Right atrium auricular region (tissue), 2 donors: Measurements from ENCODE around the gene SLC25A13. TPM values are rescaled to one million over a fixed set of nuclear protein-coding genes. Genes with fewer than 3 reads are reported as not detected.

Experiments
- DNase-seq: peaks from one replicate; pipeline ENCODE4 v3.0.0-alpha.2; 2019; ENCODE audit warnings: low spot score
- H3K27ac ChIP-seq, 2 donors: fragments of 200-600 bp; sonication (generic); 1 replicate in 1 of 2; 2 replicates in 1 of 2; pipeline ENCODE4 v1.5.1; 2016 to 2019
- H3K27me3 ChIP-seq, 2 donors: fragments of 200-600 bp; sonication (generic); one replicate each; pipeline versions ENCODE4 v1.5.1 to v1.6.0; 2017 to 2019
- H3K36me3 ChIP-seq: fragments of 200-600 bp; sonication (generic); one replicate; pipeline ENCODE4 v1.5.1; 2016
- H3K4me1 ChIP-seq, 2 donors: fragments of 200-600 bp; sonication (generic); one replicate each; pipeline versions ENCODE4 v1.5.1 to v1.6.0; 2017 to 2019
- H3K4me3 ChIP-seq, 2 donors: fragments of 200-600 bp; sonication (generic); 1 replicate in 1 of 2; 2 replicates in 1 of 2; pipeline ENCODE4 v1.5.1; 2017 to 2019; ENCODE audit warnings: mild to moderate bottlenecking in 1 of 2, moderate library complexity in 1 of 2
- H3K9me3 ChIP-seq, 2 donors: fragments of 200-600 bp; sonication (generic); one replicate each; pipeline ENCODE4 v1.5.1; 2019
- total RNA-seq, 2 donors: library from RNA; depleted of rRNA; stranded (reverse); fragments of >200 nt; gene quantifications; one replicate each; pipeline ENCODE4 v1.1.0, GENCODE V29; 2016
- TF ChIP-seq, protein P1 (sequence below), 2 donors: fragments of 200-600 bp; sonication (generic); IDR thresholded peaks; one replicate each; pipeline ENCODE4 v1.5.1; 2019; ENCODE audit warnings: antibody characterized with exemption in 2 of 2

SLC25A13 gene
- total RNA-seq, 2 donors from 2014 or later, result 8.1 to 11.0 TPM

DNA sequence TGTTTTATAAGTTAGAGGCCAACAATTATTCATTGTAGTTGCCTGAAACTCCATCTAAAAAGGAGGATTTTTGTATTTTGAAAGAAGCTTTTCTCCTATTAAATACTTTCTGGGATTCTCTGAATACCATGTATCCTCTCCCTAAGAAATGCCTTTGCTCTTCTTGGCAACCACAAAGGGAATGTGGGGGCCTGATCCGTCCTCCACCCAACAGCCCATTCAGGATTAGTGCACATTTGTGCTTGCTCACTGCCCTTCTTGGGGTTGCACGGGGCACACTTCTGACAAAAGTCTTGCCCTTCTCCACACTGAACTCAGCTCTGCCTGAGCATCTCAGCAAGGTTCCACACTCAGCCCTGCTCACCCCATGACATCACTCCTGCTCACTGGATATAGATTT, 194.2 kb downstream of the SLC25A13 start:
- TF ChIP-seq, protein P1, sequence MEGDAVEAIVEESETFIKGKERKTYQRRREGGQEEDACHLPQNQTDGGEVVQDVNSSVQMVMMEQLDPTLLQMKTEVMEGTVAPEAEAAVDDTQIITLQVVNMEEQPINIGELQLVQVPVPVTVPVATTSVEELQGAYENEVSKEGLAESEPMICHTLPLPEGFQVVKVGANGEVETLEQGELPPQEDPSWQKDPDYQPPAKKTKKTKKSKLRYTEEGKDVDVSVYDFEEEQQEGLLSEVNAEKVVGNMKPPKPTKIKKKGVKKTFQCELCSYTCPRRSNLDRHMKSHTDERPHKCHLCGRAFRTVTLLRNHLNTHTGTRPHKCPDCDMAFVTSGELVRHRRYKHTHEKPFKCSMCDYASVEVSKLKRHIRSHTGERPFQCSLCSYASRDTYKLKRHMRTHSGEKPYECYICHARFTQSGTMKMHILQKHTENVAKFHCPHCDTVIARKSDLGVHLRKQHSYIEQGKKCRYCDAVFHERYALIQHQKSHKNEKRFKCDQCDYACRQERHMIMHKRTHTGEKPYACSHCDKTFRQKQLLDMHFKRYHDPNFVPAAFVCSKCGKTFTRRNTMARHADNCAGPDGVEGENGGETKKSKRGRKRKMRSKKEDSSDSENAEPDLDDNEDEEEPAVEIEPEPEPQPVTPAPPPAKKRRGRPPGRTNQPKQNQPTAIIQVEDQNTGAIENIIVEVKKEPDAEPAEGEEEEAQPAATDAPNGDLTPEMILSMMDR (IDR thresholded peaks at IDR 0.05), result no peak
- Histone ChIP-seq H3K27ac (no peak overlapping the region), H3K9me3 (no peaks in the 10 kb centered on the region), H3K4me3 (no peak overlapping the region), H3K4me1 (no peaks in the 10 kb centered on the region), H3K36me3 (peaks cover 7% of the 10 kb centered on the region), H3K27me3 (no peaks in the 10 kb centered on the region)
- DNase-seq, result no peak

DNA sequence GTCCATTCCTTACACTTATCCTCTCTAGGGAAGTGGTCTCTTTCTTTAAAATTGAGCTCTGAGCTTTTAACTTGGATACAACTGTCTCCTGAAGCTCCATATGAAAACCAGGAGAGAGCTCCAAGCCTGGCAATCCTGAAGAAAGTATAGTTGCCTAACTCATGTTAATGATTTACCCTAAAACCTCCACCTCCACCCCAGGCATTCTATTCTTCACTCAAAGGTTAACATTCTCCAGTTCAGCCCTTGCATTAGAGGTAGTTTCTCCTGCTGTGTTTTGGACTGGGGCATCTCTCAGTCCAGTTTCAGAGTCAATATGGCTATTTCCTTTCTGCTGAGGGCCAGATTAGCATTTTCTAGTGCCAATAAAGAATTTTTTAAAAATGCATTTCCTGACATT, 195.5 kb downstream of the SLC25A13 start:
- no peaks in the 10 kb centered on the region for H3K9me3 ChIP-seq
- no peaks in the 10 kb centered on the region for H3K27me3 ChIP-seq
- no peak overlapping the region for H3K4me3 ChIP-seq
- TF ChIP-seq, protein P1 (IDR thresholded peaks at IDR 0.05), result no peak
- DNase-seq, result no peak
- no peak overlapping the region for H3K27ac ChIP-seq
- peaks cover 13% of the 10 kb centered on the region for H3K36me3 ChIP-seq
- H3K4me1 ChIP-seq, result no peaks in the 10 kb centered on the region

DNA sequence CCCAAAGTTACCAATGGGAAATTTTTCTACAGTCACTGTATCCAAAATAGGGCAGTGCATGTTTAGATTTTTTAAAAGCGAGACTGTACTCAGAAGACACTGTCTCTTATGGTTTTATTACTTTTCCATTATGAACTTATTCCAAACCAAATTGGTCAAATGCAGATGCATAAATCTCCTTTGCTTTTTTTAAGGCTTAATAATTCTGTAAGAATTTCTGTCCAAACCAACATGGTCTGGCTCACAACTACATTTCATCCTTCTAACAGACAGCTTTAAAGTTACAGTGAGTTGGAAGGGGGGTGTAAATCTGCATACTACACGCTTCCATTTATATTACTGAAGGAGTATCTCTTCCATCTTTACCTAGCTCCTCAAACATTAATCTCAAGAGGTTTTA, 199.2 kb downstream of the SLC25A13 start:
- H3K4me3 ChIP-seq, result no peak overlapping the region
- TF ChIP-seq, protein P1 (IDR thresholded peaks at IDR 0.05), result no peak
- DNase-seq, result no peak
- no peak overlapping the region for H3K27ac ChIP-seq
- no peaks in the 10 kb centered on the region for H3K9me3 ChIP-seq
- H3K4me1 ChIP-seq, result no peaks in the 10 kb centered on the region
- no peaks in the 10 kb centered on the region for H3K27me3 ChIP-seq
- peaks cover 18% of the 10 kb centered on the region for H3K36me3 ChIP-seq

DNA sequence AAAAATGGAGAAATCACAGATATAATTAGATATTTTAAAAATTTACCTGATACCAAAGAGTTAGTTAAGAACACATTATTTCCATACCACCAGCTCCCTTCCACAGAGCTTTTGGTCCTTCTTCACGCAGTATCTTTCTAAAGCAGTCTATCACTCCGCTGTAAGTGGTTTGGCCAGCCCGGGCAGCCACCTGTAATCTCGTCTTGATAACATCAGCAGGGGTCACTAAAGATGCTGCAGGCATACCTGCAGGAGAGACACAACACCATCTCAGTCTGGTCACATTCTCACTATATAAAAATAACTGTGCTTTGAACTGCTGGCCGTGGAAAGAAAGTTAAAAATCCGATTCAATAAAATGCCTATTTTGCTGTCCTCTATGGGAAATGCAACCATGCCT, 200.1 kb downstream of the SLC25A13 start:
- Histone ChIP-seq H3K27me3 (no peaks in the 10 kb centered on the region), H3K4me1 (no peaks in the 10 kb centered on the region), H3K4me3 (no peak overlapping the region), H3K36me3 (peaks cover 18% of the 10 kb centered on the region), H3K27ac (no peak overlapping the region), H3K9me3 (no peaks in the 10 kb centered on the region)
- no peak for DNase-seq
- TF ChIP-seq, protein P1 (IDR thresholded peaks at IDR 0.05), result no peak

DNA sequence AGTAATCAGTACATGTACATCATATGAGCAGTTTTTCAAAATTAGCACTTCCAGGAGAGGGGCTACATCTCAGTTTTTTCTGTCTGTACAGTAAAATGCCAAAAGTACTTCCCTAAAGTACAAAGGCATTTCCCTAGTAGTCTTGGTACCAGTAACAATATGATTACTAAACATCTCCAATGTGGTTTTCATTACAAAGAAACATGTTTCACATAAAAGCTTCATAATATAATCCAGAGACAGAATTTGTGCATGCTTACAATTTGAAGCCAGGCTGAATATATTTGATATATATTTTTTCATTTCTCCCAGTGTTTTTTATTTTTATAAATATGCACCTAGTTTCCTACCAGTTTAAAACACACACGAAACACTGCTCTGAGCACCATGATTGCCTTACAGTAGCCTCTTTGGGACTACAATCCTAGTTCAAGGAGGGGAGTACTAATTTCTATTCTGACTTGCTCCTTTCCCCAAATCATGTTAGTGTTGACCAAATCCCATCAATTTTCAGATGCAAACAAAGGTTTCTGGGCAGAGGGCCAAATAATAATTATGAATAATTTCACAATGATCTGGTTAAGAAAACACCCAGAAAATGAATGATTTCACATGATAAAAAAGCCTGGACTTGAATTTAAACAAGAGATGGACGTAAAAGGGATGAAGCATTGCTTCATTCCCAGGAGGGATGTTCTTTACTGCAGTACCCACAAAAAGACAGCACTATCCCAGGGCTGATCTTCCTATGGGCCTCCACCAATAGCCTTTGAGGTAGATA, 201.3 kb downstream of the SLC25A13 start:
- peaks cover 18% of the 10 kb centered on the region for H3K36me3 ChIP-seq
- DNase-seq, result no peak
- TF ChIP-seq, protein P1 (IDR thresholded peaks at IDR 0.05), result no peak
- H3K27me3 ChIP-seq, result no peaks in the 10 kb centered on the region
- H3K4me3 ChIP-seq, result no peak overlapping the region
- no peaks in the 10 kb centered on the region for H3K4me1 ChIP-seq
- no peaks in the 10 kb centered on the region for H3K9me3 ChIP-seq
- no peak overlapping the region for H3K27ac ChIP-seq
